Hindlimb muscle (tissue), 1 donor: ENCODE results near the gene RPS27L. TPM values are rescaled to one million over a fixed set of nuclear protein-coding genes. Genes with fewer than 3 reads are reported as not detected.

ENCODE experiments used
- polyA plus RNA-seq: library from polyadenylated mRNA; unstranded; fragments of 120-200 nt; gene quantifications from one replicate; pipeline ENCODE4 v1.2.1, GENCODE V29; 2013; ENCODE audit not compliant: insufficient read length

The RPS27L gene
- polyA plus RNA-seq, 1 donor: 50.1 TPM

Other genes with a start within 250 kb of the RPS27L start
- 6,185 TPM for gene TPM1, start 114.7 kb downstream of the RPS27L start, polyA plus RNA-seq
- 15.2 TPM for gene LACTB, start 35.6 kb downstream of the RPS27L start, polyA plus RNA-seq
- 15.1 TPM for gene RAB8B, start 32.1 kb upstream of the RPS27L start, polyA plus RNA-seq
- gene APH1B, start 120.1 kb upstream of the RPS27L start, polyA plus RNA-seq: 11.6 TPM
- gene CA12, start 224.4 kb upstream of the RPS27L start, polyA plus RNA-seq: 0.83 TPM